Measurements from ENCODE around the gene SBNO2.

SBNO2 gene, protein sequence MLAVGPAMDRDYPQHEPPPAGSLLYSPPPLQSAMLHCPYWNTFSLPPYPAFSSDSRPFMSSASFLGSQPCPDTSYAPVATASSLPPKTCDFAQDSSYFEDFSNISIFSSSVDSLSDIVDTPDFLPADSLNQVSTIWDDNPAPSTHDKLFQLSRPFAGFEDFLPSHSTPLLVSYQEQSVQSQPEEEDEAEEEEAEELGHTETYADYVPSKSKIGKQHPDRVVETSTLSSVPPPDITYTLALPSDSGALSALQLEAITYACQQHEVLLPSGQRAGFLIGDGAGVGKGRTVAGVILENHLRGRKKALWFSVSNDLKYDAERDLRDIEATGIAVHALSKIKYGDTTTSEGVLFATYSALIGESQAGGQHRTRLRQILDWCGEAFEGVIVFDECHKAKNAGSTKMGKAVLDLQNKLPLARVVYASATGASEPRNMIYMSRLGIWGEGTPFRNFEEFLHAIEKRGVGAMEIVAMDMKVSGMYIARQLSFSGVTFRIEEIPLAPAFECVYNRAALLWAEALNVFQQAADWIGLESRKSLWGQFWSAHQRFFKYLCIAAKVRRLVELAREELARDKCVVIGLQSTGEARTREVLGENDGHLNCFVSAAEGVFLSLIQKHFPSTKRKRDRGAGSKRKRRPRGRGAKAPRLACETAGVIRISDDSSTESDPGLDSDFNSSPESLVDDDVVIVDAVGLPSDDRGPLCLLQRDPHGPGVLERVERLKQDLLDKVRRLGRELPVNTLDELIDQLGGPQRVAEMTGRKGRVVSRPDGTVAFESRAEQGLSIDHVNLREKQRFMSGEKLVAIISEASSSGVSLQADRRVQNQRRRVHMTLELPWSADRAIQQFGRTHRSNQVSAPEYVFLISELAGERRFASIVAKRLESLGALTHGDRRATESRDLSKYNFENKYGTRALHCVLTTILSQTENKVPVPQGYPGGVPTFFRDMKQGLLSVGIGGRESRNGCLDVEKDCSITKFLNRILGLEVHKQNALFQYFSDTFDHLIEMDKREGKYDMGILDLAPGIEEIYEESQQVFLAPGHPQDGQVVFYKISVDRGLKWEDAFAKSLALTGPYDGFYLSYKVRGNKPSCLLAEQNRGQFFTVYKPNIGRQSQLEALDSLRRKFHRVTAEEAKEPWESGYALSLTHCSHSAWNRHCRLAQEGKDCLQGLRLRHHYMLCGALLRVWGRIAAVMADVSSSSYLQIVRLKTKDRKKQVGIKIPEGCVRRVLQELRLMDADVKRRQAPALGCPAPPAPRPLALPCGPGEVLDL (N-terminal part only)

GRCh38 chr19:1173845-1174809, at the start of gene SBNO2:
SBNO2 (minus strand) TSS chr19:1174268; CDS start chr19:1154276, 19,992 bp downstream.
- DNase-seq: peak; percentile 86

DNA sequence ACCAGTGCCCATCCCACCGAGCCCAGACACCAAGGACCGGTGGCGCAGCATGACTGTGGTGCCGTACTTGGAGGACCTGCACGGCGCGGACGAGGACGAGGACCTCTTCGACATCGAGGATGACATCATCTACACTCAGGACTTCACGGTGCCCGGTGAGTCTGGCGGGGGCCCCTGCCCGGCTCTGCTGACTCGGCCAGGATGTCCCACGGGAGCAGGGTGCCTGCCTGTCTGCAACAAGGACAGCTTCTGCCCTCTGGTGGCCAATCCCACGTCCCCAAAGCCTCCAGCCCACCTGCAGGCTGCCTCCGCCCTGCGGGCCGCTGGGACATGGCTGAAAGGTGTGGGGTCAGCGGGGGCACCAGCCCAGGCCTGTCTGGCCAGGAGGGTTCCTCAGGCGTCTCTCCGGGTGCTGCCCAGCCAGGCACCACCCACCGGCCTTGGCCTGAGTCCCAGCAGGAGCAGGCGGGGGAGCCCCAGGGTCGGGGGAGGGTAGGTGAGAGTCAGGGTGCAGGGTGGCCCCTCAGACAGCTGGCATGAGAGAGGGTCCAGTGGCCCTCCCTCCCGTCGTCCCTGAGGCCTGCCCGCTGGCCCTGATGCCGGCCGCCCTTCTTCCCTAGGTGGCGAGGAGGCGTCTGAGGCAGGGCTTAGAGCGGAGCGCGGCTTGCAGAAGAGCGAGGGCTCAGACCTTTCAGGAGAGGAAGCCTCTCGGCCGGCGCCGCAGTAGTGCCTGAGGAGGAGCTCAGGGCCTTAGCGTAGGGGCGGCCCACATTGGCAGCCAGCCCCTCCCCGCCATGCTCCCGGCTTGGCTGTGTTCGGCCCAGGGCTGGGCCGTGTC, 49.2 kb upstream of the SBNO2 start:
- peak; percentile 19 for DNase-seq

GRCh38 chr19:1222394-1222793, 48.3 kb upstream of the SBNO2 start:
- DNase-seq: no peak

GRCh38 chr19:1221904-1222255, 47.8 kb upstream of the SBNO2 start:
- no peak for DNase-seq

DNA sequence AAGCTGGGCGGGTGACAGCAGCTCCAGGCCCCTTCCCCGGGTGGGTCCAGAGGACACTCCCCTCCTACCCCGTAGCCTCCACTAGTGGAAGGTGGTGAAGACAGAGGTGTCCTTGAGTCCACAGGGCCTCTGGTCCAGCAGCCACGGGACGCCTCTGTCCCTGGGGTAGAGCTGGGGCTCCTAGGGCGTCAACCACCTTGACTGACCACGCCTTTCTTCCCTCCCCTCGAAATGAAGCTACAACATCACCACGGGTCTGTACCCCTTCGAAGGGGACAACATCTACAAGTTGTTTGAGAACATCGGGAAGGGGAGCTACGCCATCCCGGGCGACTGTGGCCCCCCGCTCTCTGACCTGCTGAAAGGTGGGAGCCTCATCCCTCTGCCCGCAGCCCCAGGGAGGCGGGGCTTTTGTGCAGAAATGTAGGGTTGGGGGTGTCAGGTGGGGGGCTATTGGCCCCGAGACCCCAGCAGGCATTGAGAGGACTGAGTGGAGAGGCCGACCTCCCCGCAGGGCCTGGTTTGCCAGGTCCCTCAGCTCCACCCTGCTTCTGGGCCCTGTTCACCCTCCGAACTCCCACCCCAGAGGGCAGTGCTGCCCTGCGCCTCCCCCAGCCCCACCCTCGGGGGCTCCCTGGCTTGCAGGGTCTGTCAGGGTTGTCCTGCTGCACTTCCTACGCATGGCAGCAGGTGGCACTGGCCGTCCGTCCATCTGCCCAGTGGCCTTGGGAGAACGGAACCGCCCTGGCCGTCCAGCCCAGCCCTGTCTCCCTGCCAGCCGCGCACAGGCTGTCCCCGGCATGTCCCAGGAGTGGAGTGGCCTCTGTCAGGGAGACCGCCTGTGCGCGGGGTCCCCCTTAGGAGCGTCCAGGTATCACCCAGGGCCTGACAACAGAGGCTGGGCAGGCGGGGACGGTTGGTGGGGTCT, 47.2 kb upstream of the SBNO2 start:
- no peak for DNase-seq

DNA sequence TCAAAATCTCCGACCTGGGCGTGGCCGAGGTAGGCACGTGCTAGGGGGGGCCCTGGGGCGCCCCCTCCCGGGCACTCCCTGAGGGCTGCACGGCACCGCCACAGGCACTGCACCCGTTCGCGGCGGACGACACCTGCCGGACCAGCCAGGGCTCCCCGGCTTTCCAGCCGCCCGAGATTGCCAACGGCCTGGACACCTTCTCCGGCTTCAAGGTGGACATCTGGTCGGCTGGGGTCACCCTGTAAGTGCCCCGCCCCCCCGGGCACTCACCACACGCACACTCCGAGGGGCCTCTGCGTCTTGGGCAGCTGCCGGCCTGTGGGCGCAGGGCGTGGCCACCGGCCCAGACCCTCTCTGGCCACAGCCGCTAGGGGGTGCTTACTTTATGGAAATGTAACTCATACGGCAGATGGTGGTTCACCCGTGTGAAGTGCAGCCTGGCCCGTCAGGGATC, 46.4 kb upstream of the SBNO2 start:
- DNase-seq: no peak

- no peak for DNase-seq
These were observed 45.9 kb upstream of the SBNO2 start for GRCh38 chr19:1219786-1220476.

- DNase-seq: no peak
These were observed 44.9 kb upstream of the SBNO2 start for GRCh38 chr19:1218751-1219567.

- DNase-seq: no peak
These were observed 43.3 kb upstream of the SBNO2 start for GRCh38 chr19:1217366-1217765.

DNA sequence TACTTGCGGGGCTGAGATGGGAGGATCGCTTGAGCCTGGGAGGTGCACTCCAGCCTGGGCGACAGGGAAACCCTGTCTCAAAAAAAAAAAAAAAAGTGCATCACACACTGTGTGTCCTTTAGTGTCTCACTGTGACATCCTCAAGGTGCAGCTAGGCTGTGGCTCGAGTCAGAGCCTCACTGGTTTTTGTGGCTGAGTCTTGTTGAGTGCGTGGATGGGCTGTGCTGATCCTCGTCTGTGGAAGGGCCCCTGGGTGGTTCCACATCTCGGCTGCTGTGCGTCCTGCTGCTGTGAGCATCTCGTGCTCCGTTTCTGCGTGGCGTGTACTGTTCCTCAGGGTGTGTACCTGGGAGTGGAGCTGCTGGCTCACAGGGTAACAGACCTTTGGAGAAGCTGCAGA, 42.7 kb upstream of the SBNO2 start:
- no peak for DNase-seq

- no peak for DNase-seq
These were observed 41.0 kb upstream of the SBNO2 start for GRCh38 chr19:1214862-1215731.

DNA sequence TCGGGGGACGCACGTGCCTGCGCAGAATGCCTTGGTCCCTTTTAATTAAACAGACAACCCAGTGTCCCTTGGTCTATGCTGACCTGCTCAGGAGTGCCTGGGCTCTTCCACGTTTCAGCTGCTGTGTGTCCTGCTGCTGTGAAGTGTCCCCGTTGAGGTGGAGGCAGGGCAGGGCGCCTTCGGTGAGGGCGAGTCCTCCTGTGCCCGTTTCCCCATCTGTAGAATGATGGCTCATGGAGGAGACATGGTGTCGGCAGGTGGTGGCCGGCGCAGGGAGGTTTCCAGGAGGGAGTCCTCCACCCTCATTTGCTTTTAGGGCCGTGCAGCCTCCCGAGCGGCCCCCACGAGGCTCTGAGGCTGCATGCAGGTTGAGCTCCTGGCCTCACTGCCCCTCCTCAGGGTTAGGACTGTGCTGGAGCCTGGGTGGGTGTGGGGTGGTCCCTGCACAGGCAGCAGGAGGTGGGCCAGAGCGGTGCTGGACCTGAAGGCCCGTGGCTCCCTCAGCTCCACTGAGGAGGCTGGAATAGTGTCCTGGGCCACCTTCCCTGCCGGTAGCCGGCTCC, 40.3 kb upstream of the SBNO2 start:
- DNase-seq: no peak

GRCh38 chr19:1213391-1214286, 39.6 kb upstream of the SBNO2 start:
- DNase-seq: peak; percentile 93

GRCh38 chr19:1211494-1212234, 37.6 kb upstream of the SBNO2 start:
- DNase-seq: peak; percentile 10

GRCh38 chr19:1210227-1210538, 36.1 kb upstream of the SBNO2 start:
- DNase-seq: no peak
